SH-SY5Y (cell line): ENCODE results near the gene ACADSB.

Experiments
- GATA2 ChIP-seq: IDR thresholded peaks from 2 replicates; pipeline ENCODE4 v1.6.1; 2011; ENCODE audit warnings: mild to moderate bottlenecking, low read depth, low read length
- GATA3 ChIP-seq: IDR thresholded peaks from 2 replicates; pipeline ENCODE4 v1.6.1; 2011; ENCODE audit warnings: low read depth, mild to moderate bottlenecking, low read length, moderate library complexity

DNA sequence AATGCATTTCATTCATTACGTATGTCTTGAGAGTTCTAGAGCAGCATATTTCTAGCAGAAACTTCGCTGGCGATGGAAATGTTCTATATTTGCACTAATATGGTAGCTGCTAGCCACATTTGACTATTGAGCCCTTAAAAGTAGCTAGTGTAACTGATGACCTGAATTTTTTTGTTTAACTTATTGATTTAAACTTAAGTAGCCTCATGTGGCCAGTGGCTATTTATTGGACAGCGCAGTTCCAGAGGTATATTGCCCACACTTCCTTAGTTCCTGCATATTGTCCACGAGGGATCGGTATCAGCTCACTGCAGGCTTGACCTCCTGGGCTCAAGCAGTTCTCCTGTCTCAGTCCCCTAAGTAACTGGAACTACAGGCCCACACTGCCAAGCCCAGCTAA is 24.9 kb upstream of the ACADSB start:
- no peak for TF ChIP-seq GATA3
- TF ChIP-seq GATA2, result no peak
